Common myeloid progenitor, CD34-positive (primary cell): ENCODE results near the gene MUC22.
A peak's percentile ranks its signal among the peaks of the same experiment; 100 is the strongest.

Experiments
- CTCF ChIA-PET: fragments of 350-600 bp; sonication (Branson Sonifier 250); formaldehyde crosslinking; loops from one replicate; lab custom pipeline; 2021; ENCODE audit warnings: antibody characterized with exemption; lab: Charles Lee
- POLR2A ChIA-PET: fragments of 350-600 bp; sonication (Branson Sonifier 250); formaldehyde crosslinking; loops from one replicate; lab custom pipeline; 2021; ENCODE audit warnings: antibody characterized with exemption; lab: Charles Lee
- DNase-seq, 3 donors: peaks; one replicate each; pipeline versions ENCODE4 v3.0.0 to v3.0.0-alpha.2; 2013
- H3K27ac ChIP-seq, 2 experiments: 1 replicate in 1 of 2; 2 replicates in 1 of 2; pipeline ENCODE4 v1.7.0; 2013; ENCODE audit warnings: inconsistent platforms in 2 of 2, low read length in 2 of 2, mild to moderate bottlenecking in 2 of 2, low read depth in 1 of 2, moderate library complexity in 1 of 2; ENCODE audit not compliant: severe bottlenecking in 2 of 2, insufficient read depth in 1 of 2, poor library complexity in 1 of 2
- H3K27me3 ChIP-seq, 5 experiments: replicated peaks in 2 of 5; 1 replicate in 3 of 5; 2 replicates in 2 of 5; pipeline versions ENCODE4 v1.6.1 to v1.7.0; 2013; ENCODE audit warnings: low read length in 4 of 5, mild to moderate bottlenecking in 2 of 5, moderate library complexity in 2 of 5, inconsistent platforms in 1 of 5; ENCODE audit not compliant: insufficient read depth in 5 of 5, control insufficient read depth in 4 of 5
- H3K36me3 ChIP-seq, 4 experiments: 1 replicate in 2 of 4; 2 replicates in 2 of 4; pipeline versions ENCODE4 v1.6.1 to v1.7.0; 2013; ENCODE audit warnings: low read length in 3 of 4, control low read depth in 1 of 4, mild to moderate bottlenecking in 1 of 4; ENCODE audit not compliant: control insufficient read depth in 4 of 4, insufficient read depth in 4 of 4
- H3K4me1 ChIP-seq, 4 experiments: 1 replicate in 3 of 4; 2 replicates in 1 of 4; pipeline versions ENCODE4 v1.6.1 to v1.7.1; 2013; ENCODE audit warnings: low read length in 3 of 4, mild to moderate bottlenecking in 3 of 4, control low read depth in 1 of 4, inconsistent platforms in 1 of 4, moderate library complexity in 1 of 4; ENCODE audit not compliant: control insufficient read depth in 4 of 4, insufficient read depth in 4 of 4; ENCODE audit errors: control extremely low read depth in 1 of 4
- H3K4me3 ChIP-seq, 7 experiments: 1 replicate in 4 of 7; 2 replicates in 3 of 7; pipeline versions ENCODE4 v1.5.1 to v1.7.0; 2013; ENCODE audit warnings: mild to moderate bottlenecking in 7 of 7, low read length in 6 of 7, moderate library complexity in 6 of 7, inconsistent platforms in 2 of 7, low read depth in 2 of 7, control low read depth in 1 of 7; ENCODE audit not compliant: insufficient read depth in 4 of 7, control insufficient read depth in 1 of 7; ENCODE audit errors: extremely low read depth in 1 of 7
- H3K9me3 ChIP-seq, 5 experiments: 1 replicate in 4 of 5; 2 replicates in 1 of 5; pipeline versions ENCODE4 v1.6.1 to v1.7.1; 2013; ENCODE audit warnings: low read length in 4 of 5, mild to moderate bottlenecking in 2 of 5, inconsistent platforms in 1 of 5, low read depth in 1 of 5, moderate library complexity in 1 of 5; ENCODE audit not compliant: control insufficient read depth in 4 of 5, insufficient read depth in 2 of 5; ENCODE audit errors: control extremely low read depth in 1 of 5
- WGBS: methylation state at CpG from one replicate; pipeline ENCODE4 v1.1.5; 2013; ENCODE audit not compliant: insufficient coverage; 5-methylcytosine and 5-hydroxymethylcytosine counted together

The MUC22 gene

DNA sequence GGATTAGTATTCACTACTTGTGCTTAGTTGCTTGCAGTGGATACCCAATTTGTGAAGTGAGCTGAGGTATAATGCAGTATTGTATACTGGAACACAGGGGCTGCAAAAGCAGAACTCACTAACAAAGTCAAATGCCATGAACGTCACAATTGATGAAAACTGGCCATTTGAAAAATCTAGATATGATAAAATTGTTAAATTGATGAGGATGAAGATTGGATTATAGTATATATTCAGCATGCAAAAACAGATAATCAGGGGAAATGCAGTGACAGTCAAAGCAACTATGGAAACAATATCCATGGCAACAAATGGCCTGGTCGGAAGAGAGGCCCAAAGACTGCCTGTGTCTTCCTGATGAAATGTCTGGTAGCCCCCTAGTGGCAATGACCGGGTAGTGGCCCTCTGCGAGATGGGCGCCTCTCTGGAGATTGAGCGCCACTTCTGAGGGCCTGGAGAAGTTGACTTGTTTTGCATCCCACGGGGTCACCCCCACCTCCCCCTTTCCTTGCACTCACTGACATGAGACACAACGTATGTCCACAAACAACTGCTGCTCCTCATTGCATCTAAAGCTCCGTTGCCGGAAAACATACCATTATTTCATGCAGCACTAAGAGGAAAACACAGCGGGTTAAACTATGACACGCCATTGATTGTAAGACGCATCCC lies 58.5 kb downstream of the MUC22 start:
- no peaks in the 10 kb centered on the region for H3K4me1 ChIP-seq
- CTCF ChIA-PET: interaction anchor here (0.8 to 5.5 kb wide), 13 partner anchors 9 to 247 kb away, joined by 3 to 60 read pairs (median 4); partner anchors contain the start of genes PSORS1C1 and VARS2
- 46% methylated on average over 7 of the region's 13 CpGs for WGBS
- POLR2A ChIA-PET: no interaction called here
- peak; percentile 70 to 85 (median 82) for DNase-seq
- no peak overlapping the region for H3K4me3 ChIP-seq
- no peaks in the 10 kb centered on the region for H3K36me3 ChIP-seq
- H3K27ac ChIP-seq: no peak overlapping the region
- peaks cover 0 to 2% (median 0%) of the 10 kb centered on the region in 5 experiments for H3K27me3 ChIP-seq
- no peaks in the 10 kb centered on the region for H3K9me3 ChIP-seq

DNA sequence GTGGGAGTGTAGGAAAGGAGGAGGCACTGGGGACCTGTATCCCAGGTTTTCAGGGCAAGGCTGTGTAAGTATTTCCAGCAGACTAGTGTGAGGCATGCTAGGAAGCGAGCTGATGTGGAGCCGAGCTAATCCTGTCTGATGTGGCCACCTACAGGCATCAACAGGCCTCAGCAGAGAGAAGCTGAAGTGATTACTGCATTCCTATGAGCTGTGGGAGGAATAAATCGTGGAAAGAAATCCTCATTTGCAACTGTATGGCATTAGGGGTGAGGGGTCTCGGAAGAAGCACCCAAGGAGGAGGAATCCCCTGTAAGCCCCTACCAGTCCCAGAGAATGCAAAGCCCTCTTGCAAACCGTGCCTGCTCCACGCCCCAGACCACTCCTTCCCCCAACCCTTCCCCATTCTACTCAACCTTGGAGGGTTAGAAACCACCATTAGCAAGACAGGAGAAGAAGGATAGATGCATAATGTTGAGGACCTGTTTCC lies 60.5 kb downstream of the MUC22 start:
- peak in 2 of 3 donors; percentile 44 to 45 for DNase-seq
- Histone ChIP-seq H3K9me3 (no peaks in the 10 kb centered on the region), H3K27ac (no peak overlapping the region), H3K4me3 (no peak overlapping the region), H3K36me3 (no peaks in the 10 kb centered on the region), H3K27me3 (peaks cover 0 to 2% (median 0%) of the 10 kb centered on the region in 5 experiments), H3K4me1 (no peaks in the 10 kb centered on the region)
- WGBS: 40% methylated on average over 1 of the region's 6 CpGs
- POLR2A ChIA-PET: no interaction called here
- CTCF ChIA-PET: interaction anchor here (0.7 to 5.5 kb wide), 16 partner anchors 9 to 242 kb away, joined by 3 to 60 read pairs (median 6); partner anchors contain the start of genes MUCL3, PSORS1C1 and VARS2

DNA sequence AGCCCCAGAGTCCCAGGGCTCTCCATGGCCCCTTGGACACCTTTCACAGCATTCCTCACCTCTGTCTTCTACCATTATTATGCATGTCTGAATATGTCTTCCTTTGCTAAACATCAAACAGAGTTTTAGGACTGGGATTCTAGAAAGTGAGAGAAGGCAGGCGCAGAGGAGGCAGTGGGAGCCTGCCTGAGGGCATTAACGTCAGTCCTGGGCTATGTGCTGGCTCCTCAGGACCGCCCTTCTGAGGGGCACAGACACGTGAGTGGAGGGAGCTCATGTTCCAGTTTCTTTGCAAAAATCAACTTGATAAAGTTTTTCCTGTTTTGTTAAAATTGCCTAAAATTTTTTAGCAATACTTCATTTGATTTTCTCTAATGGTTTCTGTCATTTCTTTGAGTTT lies 64.1 kb downstream of the MUC22 start:
- WGBS: 100% methylated on average over 3 of the region's 4 CpGs
- CTCF ChIA-PET: interaction anchor here (3.2 kb wide), 1 partner anchor 12 kb away, joined by 16 read pairs; no protein-coding TSS in a partner anchor
- Histone ChIP-seq H3K4me1 (peaks cover 0 to 2% (median 1%) of the 10 kb centered on the region in 4 experiments), H3K36me3 (no peaks in the 10 kb centered on the region), H3K4me3 (no peak overlapping the region), H3K9me3 (no peaks in the 10 kb centered on the region), H3K27me3 (peaks cover 0 to 2% (median 0%) of the 10 kb centered on the region in 5 experiments), H3K27ac (no peak overlapping the region)
- DNase-seq: no peak
- POLR2A ChIA-PET: no interaction called here

DNA sequence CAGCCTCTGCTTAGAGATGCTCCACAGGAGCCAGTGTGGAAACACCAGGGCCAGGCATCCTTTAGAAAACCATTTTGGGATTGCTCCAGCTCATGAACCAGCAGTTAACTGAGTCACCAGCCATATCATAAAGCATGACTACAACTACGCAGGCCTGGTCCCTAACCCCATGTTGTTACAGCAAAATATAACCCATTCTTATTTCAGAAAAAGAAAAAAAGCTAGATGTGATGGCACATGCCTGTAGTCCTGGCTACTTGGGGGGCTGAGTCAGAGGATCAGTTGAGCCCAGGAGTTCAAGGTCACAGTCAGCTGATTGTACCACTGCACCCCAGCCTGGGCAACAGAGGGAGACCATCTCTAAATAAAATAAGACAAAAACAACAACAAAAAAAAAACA lies 65.3 kb downstream of the MUC22 start:
- POLR2A ChIA-PET: no interaction called here

DNA sequence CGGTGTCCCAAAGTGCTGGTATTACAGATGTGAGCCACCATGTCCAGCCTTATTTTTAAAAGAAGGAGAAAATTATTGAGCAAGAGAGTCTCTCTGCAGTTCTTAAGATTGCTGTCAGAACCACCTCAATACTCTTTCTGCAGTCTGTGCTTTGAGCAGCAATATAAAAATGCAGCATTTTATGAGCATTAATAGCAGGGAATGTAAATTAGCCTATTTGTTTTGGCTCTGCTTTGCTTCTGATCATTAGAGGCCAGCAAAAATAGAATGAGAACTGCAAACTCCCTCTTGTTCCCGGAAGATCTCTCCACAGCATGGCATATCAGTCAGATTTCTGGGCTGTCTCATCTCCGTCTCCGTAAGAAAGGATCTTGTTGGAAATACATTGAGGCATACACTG lies 66.3 kb downstream of the MUC22 start:
- ChIA-PET POLR2A (no interaction called here), CTCF (no interaction called here)
- H3K4me1 ChIP-seq: peaks cover 0 to 5% (median 4%) of the 10 kb centered on the region in 4 experiments
- DNase-seq: no peak
- 100% methylated on average over 2 of the region's 4 CpGs for WGBS
- no peak overlapping the region for H3K27ac ChIP-seq
- no peaks in the 10 kb centered on the region for H3K36me3 ChIP-seq
- no peaks in the 10 kb centered on the region for H3K9me3 ChIP-seq
- H3K27me3 ChIP-seq: no peaks in the 10 kb centered on the region
- H3K4me3 ChIP-seq: no peak overlapping the region

More for the DNA sequence above, 65.3 kb downstream of the MUC22 start:
- Histone ChIP-seq H3K27me3 (peaks cover 0 to 2% (median 0%) of the 10 kb centered on the region in 5 experiments), H3K27ac (no peak overlapping the region), H3K4me3 (no peak overlapping the region), H3K4me1 (peaks cover 0 to 5% (median 4%) of the 10 kb centered on the region in 4 experiments), H3K36me3 (no peaks in the 10 kb centered on the region), H3K9me3 (no peaks in the 10 kb centered on the region)
- CTCF ChIA-PET: interaction anchor here (0.9 kb wide), 1 partner anchor 160 kb away, joined by 3 read pairs; no protein-coding TSS in a partner anchor
- WGBS: no CpG with 5 or more reads among the region's 1 CpG
- DNase-seq: no peak

DNA sequence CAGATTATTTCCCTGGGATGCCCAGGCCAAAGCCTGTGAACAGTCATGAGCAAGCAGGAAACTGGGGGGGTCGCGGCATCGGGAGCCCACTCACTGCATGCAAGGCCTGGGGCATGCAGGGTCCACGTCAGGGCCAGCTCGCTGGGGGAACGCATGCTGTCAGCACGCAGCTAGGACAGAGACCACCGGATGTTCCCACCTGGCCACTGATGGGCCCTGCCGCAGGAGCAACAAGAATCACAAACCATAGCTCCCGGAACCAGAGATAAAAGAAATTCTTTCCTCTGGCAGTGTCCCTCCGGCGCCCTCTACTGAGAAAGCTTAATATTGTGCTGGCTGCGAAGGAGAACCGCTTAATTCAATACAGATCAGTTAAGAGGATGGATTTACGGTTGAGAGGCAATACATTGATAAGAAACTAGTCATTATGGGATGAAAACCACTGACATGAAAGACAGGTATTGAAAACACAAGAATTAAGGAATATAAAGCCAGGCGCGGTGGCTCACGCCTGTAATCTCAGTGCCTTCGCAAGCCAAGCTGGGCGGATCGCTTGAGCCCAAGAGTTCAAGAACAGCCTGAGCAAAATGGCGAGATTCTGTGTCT lies 69.5 kb downstream of the MUC22 start:
- H3K36me3 ChIP-seq: no peaks in the 10 kb centered on the region
- no peaks in the 10 kb centered on the region for H3K27me3 ChIP-seq
- peak overlapping the region in 4 of 7 experiments; percentile 42 to 78 (median 65) for H3K4me3 ChIP-seq
- H3K9me3 ChIP-seq: no peaks in the 10 kb centered on the region
- peak; percentile 61 to 78 (median 78) for DNase-seq
- 22% methylated on average over 20 of the region's 22 CpGs for WGBS
- peaks cover 0 to 5% (median 4%) of the 10 kb centered on the region in 4 experiments for H3K4me1 ChIP-seq
- H3K27ac ChIP-seq: no peak overlapping the region
- POLR2A ChIA-PET: interaction anchor here (0.6 kb wide), 1 partner anchor 12 kb away, joined by 3 read pairs; no protein-coding TSS in a partner anchor
- CTCF ChIA-PET: interaction anchor here (0.6 to 5.5 kb wide), 24 partner anchors 7 to 258 kb away, joined by 3 to 67 read pairs (median 5); partner anchors contain the start of genes PSORS1C1 and VARS2
